ENCODE data around the gene SLC14A1.

The SLC14A1 gene

DNA sequence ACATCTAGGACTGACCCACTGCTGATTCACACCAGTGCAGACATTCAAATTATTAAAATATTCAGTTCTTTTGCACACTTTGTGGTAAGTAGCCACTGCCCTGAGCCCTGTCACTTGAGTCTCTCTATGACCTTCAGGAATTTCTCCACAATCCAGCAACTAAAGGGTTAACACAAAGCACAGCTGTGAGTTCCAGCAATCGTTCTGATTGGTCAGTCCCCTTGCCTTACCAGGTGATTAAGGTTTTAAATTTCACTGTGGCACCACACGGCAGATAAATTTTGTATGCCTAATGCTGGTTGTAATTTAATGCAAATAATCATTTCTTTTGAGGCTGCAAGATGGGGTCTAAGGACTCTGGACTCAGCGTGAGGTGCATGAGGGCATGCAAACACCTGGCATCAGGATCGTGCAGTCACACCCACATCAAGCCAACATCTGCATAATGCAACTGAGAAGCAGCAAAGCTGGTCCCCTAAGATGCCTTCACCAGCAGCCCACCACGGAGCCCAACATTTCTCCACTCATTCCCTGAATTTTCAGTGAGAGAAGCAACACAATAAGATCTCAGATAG is 36.6 kb downstream of the SLC14A1 start:
- H3K36me3 ChIP-seq (ENCODE audit: low read depth): no peaks in the 10 kb centered on the region
- TF ChIP-seq CTCF (IDR thresholded peaks at IDR 0.05; ENCODE audit: poor library complexity, severe bottlenecking): no peak
- H3K27me3 ChIP-seq (ENCODE audit: insufficient read depth, poor library complexity, severe bottlenecking): no peaks in the 10 kb centered on the region
- H3K4me3 ChIP-seq (ENCODE audit: severe bottlenecking): no peak overlapping the region
- H3K4me1 ChIP-seq (ENCODE audit: insufficient read depth, poor library complexity, severe bottlenecking): peaks cover 20% of the 10 kb centered on the region
- ATAC-seq (ENCODE audit: low read depth): no peak
- no peaks in the 10 kb centered on the region for H3K9me3 ChIP-seq (ENCODE audit: severe bottlenecking)
- H3K27ac ChIP-seq (ENCODE audit: poor library complexity, severe bottlenecking): no peak overlapping the region
- no peak for DNase-seq (ENCODE audit: low spot score)

- no peaks in the 10 kb centered on the region for H3K36me3 ChIP-seq (ENCODE audit: low read depth)
- no peaks in the 10 kb centered on the region for H3K27me3 ChIP-seq (ENCODE audit: insufficient read depth, poor library complexity, severe bottlenecking)
- peaks cover 16% of the 10 kb centered on the region for H3K4me1 ChIP-seq (ENCODE audit: insufficient read depth, poor library complexity, severe bottlenecking)
- DNase-seq (ENCODE audit: low spot score): no peak
- TF ChIP-seq CTCF (IDR thresholded peaks at IDR 0.05; ENCODE audit: poor library complexity, severe bottlenecking): no peak
- no peak overlapping the region for H3K27ac ChIP-seq (ENCODE audit: poor library complexity, severe bottlenecking)
- no peaks in the 10 kb centered on the region for H3K9me3 ChIP-seq (ENCODE audit: severe bottlenecking)
- no peak for ATAC-seq (ENCODE audit: low read depth)
- H3K4me3 ChIP-seq (ENCODE audit: severe bottlenecking): no peak overlapping the region
These were observed 37.6 kb downstream of the SLC14A1 start for GRCh38 chr18:45761512-45762114.

GRCh38 chr18:45764000-45764686 is 40.2 kb downstream of the SLC14A1 start:
- Histone ChIP-seq H3K27me3 (ENCODE audit: insufficient read depth, poor library complexity, severe bottlenecking) (no peaks in the 10 kb centered on the region), H3K4me1 (ENCODE audit: insufficient read depth, poor library complexity, severe bottlenecking) (peaks cover 16% of the 10 kb centered on the region), H3K9me3 (ENCODE audit: severe bottlenecking) (no peaks in the 10 kb centered on the region), H3K4me3 (ENCODE audit: severe bottlenecking) (no peak overlapping the region), H3K36me3 (ENCODE audit: low read depth) (no peaks in the 10 kb centered on the region), H3K27ac (ENCODE audit: poor library complexity, severe bottlenecking) (peak overlapping the region; percentile 57)
- DNase-seq (ENCODE audit: low spot score) (no peak), ATAC-seq (ENCODE audit: low read depth) (peak; percentile 73)
- no peak for TF ChIP-seq CTCF (IDR thresholded peaks at IDR 0.05; ENCODE audit: poor library complexity, severe bottlenecking)

DNA sequence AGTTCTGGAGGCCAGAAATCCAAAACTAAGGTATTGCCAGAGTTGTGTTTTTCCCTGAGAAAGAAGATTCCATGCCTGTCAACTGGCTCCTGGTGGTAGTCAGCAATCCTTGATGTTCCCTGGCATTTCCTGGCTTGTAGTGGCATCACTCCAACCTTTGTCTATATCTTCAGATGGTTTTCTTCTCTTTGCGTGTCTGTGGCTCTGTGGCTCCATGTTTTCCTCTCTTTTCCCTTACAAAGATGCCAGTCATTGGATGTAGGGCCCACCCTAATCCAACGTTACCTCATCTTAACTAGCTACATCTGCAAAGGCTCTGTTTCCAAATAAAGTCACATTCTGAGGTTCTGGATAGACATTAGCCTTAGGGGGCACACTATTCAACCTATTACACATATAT is 41.8 kb downstream of the SLC14A1 start:
- no peak for DNase-seq (ENCODE audit: low spot score)
- no peaks in the 10 kb centered on the region for H3K27me3 ChIP-seq (ENCODE audit: insufficient read depth, poor library complexity, severe bottlenecking)
- TF ChIP-seq CTCF (IDR thresholded peaks at IDR 0.05; ENCODE audit: poor library complexity, severe bottlenecking): no peak
- no peaks in the 10 kb centered on the region for H3K36me3 ChIP-seq (ENCODE audit: low read depth)
- H3K4me3 ChIP-seq (ENCODE audit: severe bottlenecking): no peak overlapping the region
- H3K27ac ChIP-seq (ENCODE audit: poor library complexity, severe bottlenecking): no peak overlapping the region
- H3K9me3 ChIP-seq (ENCODE audit: severe bottlenecking): no peaks in the 10 kb centered on the region
- no peak for ATAC-seq (ENCODE audit: low read depth)
- peaks cover 12% of the 10 kb centered on the region for H3K4me1 ChIP-seq (ENCODE audit: insufficient read depth, poor library complexity, severe bottlenecking)

All from RWPE2 (cell line).